SJCRH30 (cell line): Measurements from ENCODE around the gene ZNF862. TPM values are rescaled to one million over a fixed set of nuclear protein-coding genes. Genes with fewer than 3 reads are reported as not detected.

ENCODE experiments used
- DNase-seq, 2 experiments: peaks; one replicate each; pipeline ENCODE4 v3.0.0-alpha.2; 2015 to 2020
- H3K27ac ChIP-seq: fragments of 250-450 bp; sonication (Bioruptor Pico); 2 replicates; pipeline ENCODE4 v1.5.1; 2020; ENCODE audit warnings: mild to moderate bottlenecking, moderate library complexity
- H3K27me3 ChIP-seq: fragments of 250-450 bp; sonication (Bioruptor Pico); 2 replicates; pipeline ENCODE4 v1.5.1; 2020; ENCODE audit warnings: mild to moderate bottlenecking, moderate library complexity
- H3K36me3 ChIP-seq: fragments of 250-450 bp; sonication (Bioruptor Pico); 2 replicates; pipeline ENCODE4 v1.5.1; 2020; ENCODE audit warnings: mild to moderate bottlenecking, moderate library complexity
- H3K4me1 ChIP-seq: fragments of 250-450 bp; sonication (Bioruptor Pico); 2 replicates; pipeline ENCODE4 v1.5.1; 2020; ENCODE audit warnings: mild to moderate bottlenecking, moderate library complexity
- H3K4me3 ChIP-seq: fragments of 250-450 bp; sonication (Bioruptor Pico); 2 replicates; pipeline ENCODE4 v1.5.1; 2020; ENCODE audit warnings: mild to moderate bottlenecking, moderate library complexity
- H3K9me3 ChIP-seq: fragments of 250-450 bp; sonication (Bioruptor Pico); replicated peaks from 2 replicates; pipeline ENCODE4 v1.5.1; 2020; ENCODE audit warnings: mild to moderate bottlenecking, moderate library complexity
- total RNA-seq: library from RNA; depleted of rRNA; stranded (reverse); fragments of >200 nt; shearing (Covaris generic); gene quantifications from 2 replicates; pipeline ENCODE4 v1.2.3, GENCODE V29; 2014

The ZNF862 gene
- total RNA-seq, 1 experiment from 2014 or later = 1.0 TPM

- H3K36me3 ChIP-seq = no peaks in the 10 kb centered on the region
- H3K9me3 ChIP-seq = no peaks in the 10 kb centered on the region
- DNase-seq = no peak
- H3K27ac ChIP-seq = no peak overlapping the region
- H3K4me3 ChIP-seq = no peak overlapping the region
- H3K4me1 ChIP-seq = peaks cover 26% of the 10 kb centered on the region
- no peaks in the 10 kb centered on the region for H3K27me3 ChIP-seq
Observed at GRCh38 chr7:149856583-149856982, 18.4 kb downstream of the ZNF862 start.

- Histone ChIP-seq H3K27me3 (no peaks in the 10 kb centered on the region), H3K4me3 (no peak overlapping the region), H3K27ac (no peak overlapping the region), H3K36me3 (no peaks in the 10 kb centered on the region), H3K4me1 (peaks cover 22% of the 10 kb centered on the region), H3K9me3 (no peaks in the 10 kb centered on the region)
- DNase-seq = no peak
Observed at GRCh38 chr7:149859369-149859768, 21.2 kb downstream of the ZNF862 start.

- H3K9me3 ChIP-seq = no peaks in the 10 kb centered on the region
- DNase-seq = no peak
- no peak overlapping the region for H3K27ac ChIP-seq
- H3K36me3 ChIP-seq = no peaks in the 10 kb centered on the region
- H3K4me3 ChIP-seq = no peak overlapping the region
- H3K4me1 ChIP-seq = peaks cover 17% of the 10 kb centered on the region
- no peaks in the 10 kb centered on the region for H3K27me3 ChIP-seq
Observed at GRCh38 chr7:149859876-149860275, 21.7 kb downstream of the ZNF862 start.

GRCh38 chr7:149860821-149861727 lies 22.9 kb downstream of the ZNF862 start:
- no peaks in the 10 kb centered on the region for H3K36me3 ChIP-seq

GRCh38 chr7:149861728-149862045 lies 23.5 kb downstream of the ZNF862 start:
- Histone ChIP-seq H3K27me3 (no peaks in the 10 kb centered on the region), H3K4me3 (no peak overlapping the region), H3K9me3 (no peaks in the 10 kb centered on the region), H3K4me1 (0 out of 2 replicates have a peak, but pooled peaks cover under 1% of the 10 kb centered on the region), H3K36me3 (no peaks in the 10 kb centered on the region), H3K27ac (no peak overlapping the region)
- DNase-seq = no peak

More at GRCh38 chr7:149860821-149861727, 22.9 kb downstream of the ZNF862 start:
- no peaks in the 10 kb centered on the region for H3K27me3 ChIP-seq
- no peak for DNase-seq
- H3K4me1 ChIP-seq = peaks cover 5% of the 10 kb centered on the region; the same call in 1 of the 2 replicates
- no peak overlapping the region for H3K4me3 ChIP-seq
- H3K27ac ChIP-seq = no peak overlapping the region
- no peaks in the 10 kb centered on the region for H3K9me3 ChIP-seq

GRCh38 chr7:149862156-149862555 lies 24.0 kb downstream of the ZNF862 start:
- Histone ChIP-seq H3K36me3 (no peaks in the 10 kb centered on the region), H3K27me3 (no peaks in the 10 kb centered on the region), H3K4me1 (no peaks in the 10 kb centered on the region), H3K9me3 (no peaks in the 10 kb centered on the region), H3K27ac (no peak overlapping the region), H3K4me3 (no peak overlapping the region)
- no peak for DNase-seq

GRCh38 chr7:149863500-149863899 lies 25.3 kb downstream of the ZNF862 start:
- Histone ChIP-seq H3K9me3 (no peaks in the 10 kb centered on the region), H3K36me3 (no peaks in the 10 kb centered on the region), H3K27ac (no peak overlapping the region), H3K4me1 (no peaks in the 10 kb centered on the region), H3K4me3 (no peak overlapping the region), H3K27me3 (no peaks in the 10 kb centered on the region)
- DNase-seq = no peak

GRCh38 chr7:149864023-149864422 lies 25.8 kb downstream of the ZNF862 start:
- Histone ChIP-seq H3K36me3 (no peaks in the 10 kb centered on the region), H3K4me3 (no peak overlapping the region), H3K27ac (no peak overlapping the region), H3K27me3 (no peaks in the 10 kb centered on the region), H3K9me3 (no peaks in the 10 kb centered on the region), H3K4me1 (no peaks in the 10 kb centered on the region)
- no peak for DNase-seq

- H3K4me1 ChIP-seq = no peaks in the 10 kb centered on the region
- H3K4me3 ChIP-seq = no peak overlapping the region
- no peaks in the 10 kb centered on the region for H3K36me3 ChIP-seq
- no peak overlapping the region for H3K27ac ChIP-seq
- no peak for DNase-seq
- H3K27me3 ChIP-seq = no peaks in the 10 kb centered on the region
- H3K9me3 ChIP-seq = no peaks in the 10 kb centered on the region
Observed at GRCh38 chr7:149864751-149865150, 26.6 kb downstream of the ZNF862 start.

GRCh38 chr7:149865437-149865836 lies 27.3 kb downstream of the ZNF862 start:
- no peak overlapping the region for H3K4me3 ChIP-seq
- H3K4me1 ChIP-seq = no peaks in the 10 kb centered on the region
- no peaks in the 10 kb centered on the region for H3K9me3 ChIP-seq
- H3K27me3 ChIP-seq = no peaks in the 10 kb centered on the region
- no peak for DNase-seq
- H3K36me3 ChIP-seq = no peaks in the 10 kb centered on the region
- H3K27ac ChIP-seq = no peak overlapping the region

GRCh38 chr7:149866139-149866778 lies 28.1 kb downstream of the ZNF862 start:
- H3K4me1 ChIP-seq = no peaks in the 10 kb centered on the region
- H3K27ac ChIP-seq = no peak overlapping the region
- no peaks in the 10 kb centered on the region for H3K9me3 ChIP-seq
- no peak for DNase-seq
- H3K36me3 ChIP-seq = no peaks in the 10 kb centered on the region
- no peak overlapping the region for H3K4me3 ChIP-seq
- no peaks in the 10 kb centered on the region for H3K27me3 ChIP-seq

GRCh38 chr7:149866779-149867447 lies 28.7 kb downstream of the ZNF862 start:
- H3K27me3 ChIP-seq = no peaks in the 10 kb centered on the region
- no peak overlapping the region for H3K27ac ChIP-seq
- H3K4me3 ChIP-seq = no peak overlapping the region
- no peaks in the 10 kb centered on the region for H3K9me3 ChIP-seq
- no peaks in the 10 kb centered on the region for H3K36me3 ChIP-seq
- DNase-seq = no peak
- H3K4me1 ChIP-seq = no peaks in the 10 kb centered on the region

- Histone ChIP-seq H3K4me3 (no peak overlapping the region), H3K9me3 (no peaks in the 10 kb centered on the region), H3K27ac (no peak overlapping the region), H3K27me3 (no peaks in the 10 kb centered on the region), H3K4me1 (no peaks in the 10 kb centered on the region), H3K36me3 (no peaks in the 10 kb centered on the region)
- no peak for DNase-seq
Observed at GRCh38 chr7:149867762-149868622, 29.8 kb downstream of the ZNF862 start.

- H3K4me1 ChIP-seq = no peaks in the 10 kb centered on the region
- no peaks in the 10 kb centered on the region for H3K36me3 ChIP-seq
Observed at GRCh38 chr7:149868623-149869290, 30.6 kb downstream of the ZNF862 start.

More at GRCh38 chr7:149868623-149869290, 30.6 kb downstream of the ZNF862 start:
- no peaks in the 10 kb centered on the region for H3K9me3 ChIP-seq
- H3K4me3 ChIP-seq = no peak overlapping the region
- H3K27me3 ChIP-seq = no peaks in the 10 kb centered on the region
- no peak overlapping the region for H3K27ac ChIP-seq
- no peak for DNase-seq
